Heart left ventricle (tissue), 13 donors: Measurements from ENCODE around the gene BCAM.

Experiments
- POLR2A ChIP-seq, 2 donors: fragments of 450-650 bp; IDR thresholded peaks; one replicate each; pipeline ENCODE4 v1.6.1; 2017; ENCODE audit warnings: antibody characterized with exemption in 2 of 2, mild to moderate bottlenecking in 2 of 2, moderate library complexity in 2 of 2
- TF ChIP-seq, protein P1 (sequence below), 12 donors: fragments of 200-600 bp; sonication (generic) in 4 of 12; IDR thresholded peaks; one replicate each; pipeline versions ENCODE4 v1.5.0 to v1.8.0; 2018 to 2022; ENCODE audit warnings: antibody characterized with exemption in 12 of 12, mild to moderate bottlenecking in 5 of 12
- donor health status: ischemic (EF 13 %, LVEDD 7.1; RV severe dilation, severe dysfunction).
- donor health status: DM: no; HTN: yes; CAD: no.
- donor health status: DM: no; HTN: no; CAD: no.
- donor health status: ischemic (EF 25% LVEDD 6.9; RV normal size, moderate dysfunction).
- donor health status: ischemic (EF 25% LVEDD 5.7; RV mildly dilated, moderate dysfunction).
- donor health status: ischemic (EF 35%, LVEDD 5.7; RV mildly dilated, moderate dysfunction).
- donor health status: nonischemic (EF 11% LVEDD 7.7; RV severe dilation, severe dysfunction).
- donor health status: DM: yes; HTN: yes; CAD: no.
- donor health status: PGD.
- donor health status: ischemic (EF 29% LVEDD 5.4; RV normal size, mild dysfunction).
- donor health status: nonischemic (EF 23%, LVEDD 6.1; RV moderate dilation, normal function).

DNA sequence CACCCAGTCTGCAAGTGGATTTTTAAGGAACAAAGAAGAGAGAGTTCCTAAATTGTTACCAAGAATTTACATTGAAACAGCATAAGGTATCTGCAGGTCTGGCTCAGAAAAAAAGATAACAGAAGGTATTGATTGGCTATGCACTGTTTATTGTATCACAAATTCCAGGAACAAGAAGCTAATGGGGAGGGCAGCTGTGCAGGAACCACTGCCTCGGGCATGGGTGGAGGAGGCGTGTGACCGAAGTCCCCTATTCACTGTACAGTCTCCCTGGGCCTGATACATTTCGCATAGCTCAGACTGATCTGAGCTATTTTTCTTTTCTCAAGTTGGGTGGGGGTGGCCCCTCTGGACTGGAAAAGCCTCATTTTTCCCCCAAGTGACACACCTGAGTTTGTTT, 48.9 kb downstream of the BCAM start:
- TF ChIP-seq, protein P1, sequence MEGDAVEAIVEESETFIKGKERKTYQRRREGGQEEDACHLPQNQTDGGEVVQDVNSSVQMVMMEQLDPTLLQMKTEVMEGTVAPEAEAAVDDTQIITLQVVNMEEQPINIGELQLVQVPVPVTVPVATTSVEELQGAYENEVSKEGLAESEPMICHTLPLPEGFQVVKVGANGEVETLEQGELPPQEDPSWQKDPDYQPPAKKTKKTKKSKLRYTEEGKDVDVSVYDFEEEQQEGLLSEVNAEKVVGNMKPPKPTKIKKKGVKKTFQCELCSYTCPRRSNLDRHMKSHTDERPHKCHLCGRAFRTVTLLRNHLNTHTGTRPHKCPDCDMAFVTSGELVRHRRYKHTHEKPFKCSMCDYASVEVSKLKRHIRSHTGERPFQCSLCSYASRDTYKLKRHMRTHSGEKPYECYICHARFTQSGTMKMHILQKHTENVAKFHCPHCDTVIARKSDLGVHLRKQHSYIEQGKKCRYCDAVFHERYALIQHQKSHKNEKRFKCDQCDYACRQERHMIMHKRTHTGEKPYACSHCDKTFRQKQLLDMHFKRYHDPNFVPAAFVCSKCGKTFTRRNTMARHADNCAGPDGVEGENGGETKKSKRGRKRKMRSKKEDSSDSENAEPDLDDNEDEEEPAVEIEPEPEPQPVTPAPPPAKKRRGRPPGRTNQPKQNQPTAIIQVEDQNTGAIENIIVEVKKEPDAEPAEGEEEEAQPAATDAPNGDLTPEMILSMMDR (IDR thresholded peaks at IDR 0.05) = no peak
- no peak for TF ChIP-seq POLR2A (IDR thresholded peaks at IDR 0.05)
